ENCODE data around the gene HIVEP3.

DNA sequence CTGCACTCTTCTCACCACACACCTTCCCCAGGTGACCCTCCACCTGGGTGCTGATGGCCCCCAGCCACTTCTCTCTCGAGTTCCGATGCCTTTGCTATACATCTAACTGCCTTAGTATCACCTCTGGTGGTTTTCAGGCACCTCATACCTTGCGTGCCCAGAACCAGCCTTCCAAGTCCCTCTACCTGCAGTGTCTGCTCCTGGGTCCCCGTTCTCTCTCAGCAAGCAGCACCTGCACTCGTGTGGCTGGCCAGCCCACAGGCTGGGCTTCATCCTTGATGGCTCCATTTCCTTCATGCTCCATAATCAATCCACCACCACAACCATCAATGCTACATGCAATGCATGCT is 385.0 kb downstream of the HIVEP3 start:
- TF ChIP-seq, protein P1, sequence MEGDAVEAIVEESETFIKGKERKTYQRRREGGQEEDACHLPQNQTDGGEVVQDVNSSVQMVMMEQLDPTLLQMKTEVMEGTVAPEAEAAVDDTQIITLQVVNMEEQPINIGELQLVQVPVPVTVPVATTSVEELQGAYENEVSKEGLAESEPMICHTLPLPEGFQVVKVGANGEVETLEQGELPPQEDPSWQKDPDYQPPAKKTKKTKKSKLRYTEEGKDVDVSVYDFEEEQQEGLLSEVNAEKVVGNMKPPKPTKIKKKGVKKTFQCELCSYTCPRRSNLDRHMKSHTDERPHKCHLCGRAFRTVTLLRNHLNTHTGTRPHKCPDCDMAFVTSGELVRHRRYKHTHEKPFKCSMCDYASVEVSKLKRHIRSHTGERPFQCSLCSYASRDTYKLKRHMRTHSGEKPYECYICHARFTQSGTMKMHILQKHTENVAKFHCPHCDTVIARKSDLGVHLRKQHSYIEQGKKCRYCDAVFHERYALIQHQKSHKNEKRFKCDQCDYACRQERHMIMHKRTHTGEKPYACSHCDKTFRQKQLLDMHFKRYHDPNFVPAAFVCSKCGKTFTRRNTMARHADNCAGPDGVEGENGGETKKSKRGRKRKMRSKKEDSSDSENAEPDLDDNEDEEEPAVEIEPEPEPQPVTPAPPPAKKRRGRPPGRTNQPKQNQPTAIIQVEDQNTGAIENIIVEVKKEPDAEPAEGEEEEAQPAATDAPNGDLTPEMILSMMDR (conservative IDR thresholded peaks at IDR 0.05) = no peak
- TF ChIP-seq EZH2 (IDR thresholded peaks at IDR 0.05; ENCODE audit: low read depth) = no peak
